ENCODE measurements around the gene ZNF469. TPM values are rescaled to one million over a fixed set of nuclear protein-coding genes. Genes with fewer than 3 reads are reported as not detected.

ZNF469 gene
- total RNA-seq, 4 donors from 2014 or later, result 0.03 to 0.16 (median 0.07) TPM

GRCh38 chr16:88431651-88432050 is 48.9 kb downstream of the ZNF469 start:
- Histone ChIP-seq H3K27ac (no peak overlapping the region), H3K4me3 (no peak overlapping the region), H3K4me1 (peaks cover 0 to 8% of the 10 kb centered on the region in 2 donors), H3K9me3 (no peaks in the 10 kb centered on the region), H3K36me3 (no peaks in the 10 kb centered on the region), H3K27me3 (peaks cover 27 to 45% (median 42%) of the 10 kb centered on the region in 3 donors)
- in situ Hi-C loops (cut with MboI; ENCODE audit: low sequenced_read_pairs in 4 of 4), result loop anchor here in 1 of 4 donors (25.0 kb wide), 1 partner anchor 131 kb away; the partner anchor contains the start of gene ZC3H18
- ATAC-seq (no peak), DNase-seq (no peak)
- no peak for TF ChIP-seq POLR2A (IDR thresholded peaks at IDR 0.05)
- TF ChIP-seq, protein P1, sequence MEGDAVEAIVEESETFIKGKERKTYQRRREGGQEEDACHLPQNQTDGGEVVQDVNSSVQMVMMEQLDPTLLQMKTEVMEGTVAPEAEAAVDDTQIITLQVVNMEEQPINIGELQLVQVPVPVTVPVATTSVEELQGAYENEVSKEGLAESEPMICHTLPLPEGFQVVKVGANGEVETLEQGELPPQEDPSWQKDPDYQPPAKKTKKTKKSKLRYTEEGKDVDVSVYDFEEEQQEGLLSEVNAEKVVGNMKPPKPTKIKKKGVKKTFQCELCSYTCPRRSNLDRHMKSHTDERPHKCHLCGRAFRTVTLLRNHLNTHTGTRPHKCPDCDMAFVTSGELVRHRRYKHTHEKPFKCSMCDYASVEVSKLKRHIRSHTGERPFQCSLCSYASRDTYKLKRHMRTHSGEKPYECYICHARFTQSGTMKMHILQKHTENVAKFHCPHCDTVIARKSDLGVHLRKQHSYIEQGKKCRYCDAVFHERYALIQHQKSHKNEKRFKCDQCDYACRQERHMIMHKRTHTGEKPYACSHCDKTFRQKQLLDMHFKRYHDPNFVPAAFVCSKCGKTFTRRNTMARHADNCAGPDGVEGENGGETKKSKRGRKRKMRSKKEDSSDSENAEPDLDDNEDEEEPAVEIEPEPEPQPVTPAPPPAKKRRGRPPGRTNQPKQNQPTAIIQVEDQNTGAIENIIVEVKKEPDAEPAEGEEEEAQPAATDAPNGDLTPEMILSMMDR (IDR thresholded peaks at IDR 0.05 in 4 of 5, conservative IDR thresholded peaks at IDR 0.05 in 1 of 5), result no peak
- intact Hi-C loops (cut with DNase I; ENCODE audit: low total_unique reads), result loop anchor here (10.0 kb wide), 1 partner anchor 447 kb away; no protein-coding TSS in a partner anchor

- intact Hi-C loops (cut with DNase I; ENCODE audit: low total_unique reads) (loop anchor here (10.0 kb wide), 1 partner anchor 447 kb away; no protein-coding TSS in a partner anchor), in situ Hi-C loops (cut with MboI; ENCODE audit: low sequenced_read_pairs in 4 of 4) (loop anchor here in 1 of 4 donors (25.0 kb wide), 1 partner anchor 130 kb away; the partner anchor contains the start of gene ZC3H18)
Measured at GRCh38 chr16:88432174-88432573, 49.4 kb downstream of the ZNF469 start.

More at GRCh38 chr16:88432174-88432573, 49.4 kb downstream of the ZNF469 start:
- Histone ChIP-seq H3K27ac (no peak overlapping the region), H3K36me3 (no peaks in the 10 kb centered on the region), H3K4me1 (peaks cover 0 to 8% of the 10 kb centered on the region in 2 donors), H3K4me3 (no peak overlapping the region), H3K9me3 (no peaks in the 10 kb centered on the region), H3K27me3 (peaks cover 27 to 45% (median 42%) of the 10 kb centered on the region in 3 donors)
- ATAC-seq (no peak), DNase-seq (no peak)
- TF ChIP-seq, protein P1 (IDR thresholded peaks at IDR 0.05 in 4 of 5, conservative IDR thresholded peaks at IDR 0.05 in 1 of 5), result no peak
- TF ChIP-seq POLR2A (IDR thresholded peaks at IDR 0.05), result no peak

Other genes starting within 250 kb of the ZNF469 start
- gene ZFPM1, start 70.3 kb downstream of the ZNF469 start, total RNA-seq, result under 1 TPM; 0.31 to 0.71 (median 0.56) TPM
- 10 to 100 TPM; 10.9 to 20.5 (median 18.4) TPM for gene ZC3H18, start 187.4 kb downstream of the ZNF469 start, total RNA-seq